ENCODE measurements around the gene KDM4B.

Gene KDM4B

DNA sequence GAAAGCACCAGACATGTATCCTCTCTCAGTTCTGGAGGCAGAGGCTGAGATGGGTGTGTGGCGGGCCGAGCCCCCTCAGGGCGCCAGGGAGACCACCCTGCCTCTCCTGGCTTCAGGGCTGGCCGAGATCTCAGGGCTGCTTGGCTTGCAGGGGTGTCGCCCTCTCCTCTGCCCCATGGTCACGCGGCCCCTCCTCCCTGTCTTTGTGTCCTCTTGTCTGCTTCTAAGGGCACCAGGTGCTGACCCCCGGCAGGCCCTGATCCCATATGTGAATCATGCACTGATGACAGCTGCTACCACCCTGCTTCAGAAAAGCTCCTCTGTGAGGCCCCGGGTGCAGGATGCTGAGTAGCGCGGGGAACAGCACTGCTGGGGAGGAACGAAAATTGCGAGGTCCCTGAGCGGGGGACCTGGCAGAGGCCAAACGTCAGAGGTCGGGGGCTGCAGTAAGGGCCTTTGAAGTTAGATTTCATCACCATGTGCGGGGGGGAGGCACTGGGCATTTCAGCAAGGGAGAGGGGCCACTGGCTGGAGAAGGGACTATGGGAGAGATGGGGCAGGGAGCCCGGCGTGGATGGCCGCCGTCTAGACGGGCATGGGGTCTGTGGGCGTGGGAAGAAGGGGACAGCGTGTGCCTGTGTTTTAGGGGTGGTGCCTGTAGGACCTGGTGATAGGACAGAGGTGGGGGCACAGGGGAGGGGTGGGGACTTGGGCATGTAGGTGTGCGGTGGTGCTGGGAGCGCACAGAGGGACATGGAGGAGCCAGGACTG is 125.2 kb downstream of the KDM4B start:
- DNase-seq: no peak

DNA sequence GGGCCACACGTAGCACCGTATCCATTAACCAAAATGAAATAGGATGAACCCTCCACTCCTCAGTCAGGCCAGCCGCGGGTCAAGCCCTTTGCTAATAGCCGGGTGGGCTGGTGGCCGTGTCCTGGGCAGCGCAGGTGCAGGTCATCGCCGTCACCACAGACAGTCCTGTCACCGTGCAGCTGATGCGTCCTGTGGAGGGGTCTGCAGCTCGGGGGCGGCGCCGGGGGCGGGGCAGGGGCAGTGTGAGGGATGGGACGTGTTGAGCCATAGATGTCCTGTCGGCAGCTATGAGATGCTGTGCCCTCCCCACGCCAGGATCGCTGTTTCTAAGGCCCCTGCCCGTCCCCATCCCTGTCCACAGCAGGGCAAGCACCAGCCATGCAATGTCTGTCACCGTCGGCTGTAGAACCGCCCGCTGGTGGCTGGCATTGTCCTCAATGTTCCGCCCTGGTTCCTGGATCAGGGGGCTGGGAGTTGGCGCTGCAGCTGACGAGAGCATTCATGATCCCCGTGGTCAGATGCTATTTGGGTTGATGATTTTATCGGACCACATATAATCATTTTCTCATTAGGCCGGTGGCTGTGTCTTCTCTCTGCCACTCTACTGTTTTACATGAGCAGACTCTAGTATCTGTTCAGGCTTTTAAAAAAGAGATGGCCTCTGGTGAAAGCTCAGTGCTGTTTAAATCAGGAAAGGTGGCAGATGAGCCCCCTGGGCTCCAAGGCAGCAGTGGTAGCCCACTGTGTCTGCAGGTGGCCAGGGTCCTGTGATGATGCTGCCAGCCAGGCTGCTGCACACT is 126.1 kb downstream of the KDM4B start:
- no peak for DNase-seq

DNA sequence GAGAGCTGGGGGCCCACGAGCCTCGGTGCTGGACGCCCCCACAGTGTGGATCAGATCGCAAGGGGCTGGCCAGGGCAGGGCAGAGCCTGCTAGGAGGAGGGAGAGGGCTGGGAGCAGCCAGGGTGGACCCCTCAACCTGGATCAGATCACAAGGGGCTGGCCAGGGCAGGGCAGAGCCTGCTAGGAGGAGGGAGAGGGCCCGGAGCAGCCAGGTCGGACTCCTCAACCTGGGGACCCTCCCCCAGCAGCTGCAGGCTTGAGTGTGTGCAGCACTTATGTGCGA is 126.6 kb downstream of the KDM4B start:
- no peak for DNase-seq

DNA sequence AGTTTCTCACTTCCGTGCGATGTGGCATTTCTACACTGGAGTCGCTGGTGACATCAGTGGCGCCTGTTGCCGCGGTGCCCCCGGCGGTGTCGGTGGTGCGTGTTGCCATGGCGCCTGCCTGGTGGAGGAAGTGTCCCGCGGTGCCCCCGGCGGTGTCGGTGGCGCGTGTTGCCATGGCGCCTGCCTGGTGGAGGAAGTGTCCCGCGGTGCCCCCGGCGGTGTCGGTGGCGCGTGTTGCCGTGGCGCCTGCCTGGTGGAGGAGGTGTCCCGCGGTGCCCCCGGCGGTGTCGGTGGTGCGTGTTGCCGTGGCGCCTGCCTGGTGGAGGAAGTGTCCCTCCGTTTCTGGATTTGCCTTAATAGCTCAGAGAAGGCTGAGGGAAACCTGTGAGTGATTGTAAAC is 127.6 kb downstream of the KDM4B start:
- DNase-seq: no peak

DNA sequence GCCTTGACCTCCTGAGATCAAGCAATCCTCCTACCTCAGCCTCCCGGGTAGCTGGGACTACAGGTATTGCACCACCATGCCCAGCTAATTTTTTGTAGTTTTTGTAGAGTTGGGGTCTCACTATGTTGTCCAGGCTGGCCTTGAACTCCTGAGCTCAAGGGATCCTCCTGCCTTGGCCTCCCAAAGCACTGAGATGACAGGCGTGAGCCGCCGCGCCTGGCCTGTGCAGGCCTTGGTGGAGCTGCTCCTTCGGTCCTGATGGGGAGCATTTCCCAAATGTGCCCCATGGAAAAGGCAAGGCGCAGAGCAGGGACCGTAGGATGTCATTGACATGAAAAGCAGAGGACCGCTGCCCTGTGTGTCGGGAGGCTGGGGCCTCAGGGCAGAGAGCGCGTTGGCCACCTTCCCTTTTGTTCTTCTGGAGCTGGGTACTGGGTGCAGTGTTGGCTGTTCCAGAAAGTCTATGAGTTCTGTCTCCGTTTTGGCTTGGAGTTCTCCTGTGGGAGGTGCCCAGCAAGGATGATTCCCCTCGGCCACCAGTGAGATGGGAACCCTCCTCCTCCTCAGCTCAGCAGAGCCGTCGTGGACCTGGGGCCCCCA is 128.5 kb downstream of the KDM4B start:
- no peak for DNase-seq

DNA sequence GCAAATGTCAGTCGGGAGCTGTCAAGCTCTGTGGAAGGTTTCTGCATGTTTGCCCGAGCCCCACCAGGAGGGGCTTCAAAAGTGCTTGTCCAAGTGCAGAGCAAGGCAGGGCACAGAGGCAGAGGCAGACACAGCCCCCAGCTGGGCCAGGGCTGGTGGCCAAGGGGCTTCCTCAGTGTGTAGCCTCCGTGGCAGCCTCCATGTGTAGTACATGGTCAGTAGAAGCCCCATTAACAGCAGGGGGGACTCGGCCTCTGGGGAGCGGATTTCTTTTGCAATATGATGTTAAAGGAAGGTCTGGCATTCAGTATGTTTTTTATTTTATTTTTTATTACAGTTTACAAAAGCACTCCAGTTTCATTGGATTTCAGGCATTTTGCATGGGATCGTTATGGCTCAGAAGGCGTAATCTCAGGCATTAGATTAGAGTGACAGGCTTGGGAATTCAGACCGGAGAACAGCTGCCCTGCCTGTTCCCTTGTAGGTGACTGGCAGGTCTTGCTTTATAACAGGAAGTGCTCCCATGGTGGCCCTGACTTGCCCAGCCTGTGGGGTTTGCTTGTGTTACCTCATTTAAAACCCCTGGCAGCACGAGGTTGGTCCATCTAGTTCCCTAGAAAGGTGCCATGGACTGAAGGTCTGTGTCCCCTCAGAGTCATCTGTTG is 129.2 kb downstream of the KDM4B start:
- no peak for DNase-seq

DNA sequence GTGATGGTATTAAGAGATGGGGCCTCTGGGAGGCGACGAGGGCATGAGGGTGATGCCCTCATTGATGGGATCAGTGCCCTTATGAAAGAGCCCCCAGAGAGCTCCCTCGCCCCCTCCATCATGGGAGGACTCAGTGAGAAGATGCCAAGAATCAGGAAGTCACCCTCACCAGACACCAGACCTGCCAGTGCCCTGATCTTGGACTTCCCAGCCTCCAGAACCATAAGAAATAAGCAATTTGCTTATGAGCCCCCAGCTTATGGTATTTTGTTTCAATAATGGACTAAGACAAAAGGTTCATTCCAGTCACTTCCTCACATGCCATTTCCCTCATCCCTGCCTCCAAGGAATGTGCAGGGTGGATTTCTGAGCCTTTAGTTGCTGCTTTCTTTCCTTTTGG is 129.7 kb downstream of the KDM4B start:
- DNase-seq: no peak

DNA sequence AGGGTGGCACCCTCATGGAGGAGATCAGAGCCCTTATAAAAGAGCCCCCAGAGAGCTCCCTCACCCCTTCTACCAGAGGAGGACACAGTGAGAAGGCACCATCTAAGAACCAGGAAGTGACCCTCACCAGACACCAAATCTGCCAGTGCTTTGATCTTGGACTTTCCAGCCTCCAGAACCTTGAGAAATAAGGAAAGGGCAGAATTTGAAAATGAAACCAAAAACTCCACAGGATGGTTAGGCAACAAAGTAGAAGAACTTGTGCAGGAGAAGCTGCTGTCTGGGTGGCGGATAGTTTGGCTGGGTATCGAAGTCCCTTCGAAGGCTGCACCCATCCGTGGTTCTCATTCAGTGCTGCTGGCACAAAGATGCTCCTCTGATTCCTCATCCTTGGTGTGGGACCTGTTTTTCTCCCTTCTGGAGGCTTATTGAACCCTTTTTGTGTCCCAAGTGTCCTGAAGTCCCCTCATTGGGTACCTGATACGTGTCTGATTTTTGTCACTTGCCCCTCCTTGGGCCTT is 130.8 kb downstream of the KDM4B start:
- DNase-seq: no peak

DNA sequence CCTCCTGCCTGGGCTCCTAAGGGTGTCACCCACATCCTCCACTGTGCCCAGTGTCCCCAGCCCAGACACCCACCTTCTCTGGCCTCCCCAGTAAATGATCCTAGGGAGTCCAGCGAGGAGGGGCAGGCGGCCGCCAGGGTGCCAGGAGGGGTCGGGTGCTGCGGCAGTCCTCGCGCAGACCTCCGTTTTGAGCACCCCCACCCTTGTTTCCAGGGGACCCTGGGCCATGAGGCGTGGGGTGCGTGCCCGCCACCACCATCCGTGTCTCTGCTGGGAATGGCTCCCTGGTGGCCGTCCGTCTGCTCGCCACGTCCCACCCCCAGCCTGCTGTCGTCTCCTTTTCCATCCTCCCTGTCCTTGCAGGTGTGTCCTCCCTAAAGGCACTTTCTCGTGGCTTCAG is 133.0 kb downstream of the KDM4B start:
- DNase-seq: no peak

DNA sequence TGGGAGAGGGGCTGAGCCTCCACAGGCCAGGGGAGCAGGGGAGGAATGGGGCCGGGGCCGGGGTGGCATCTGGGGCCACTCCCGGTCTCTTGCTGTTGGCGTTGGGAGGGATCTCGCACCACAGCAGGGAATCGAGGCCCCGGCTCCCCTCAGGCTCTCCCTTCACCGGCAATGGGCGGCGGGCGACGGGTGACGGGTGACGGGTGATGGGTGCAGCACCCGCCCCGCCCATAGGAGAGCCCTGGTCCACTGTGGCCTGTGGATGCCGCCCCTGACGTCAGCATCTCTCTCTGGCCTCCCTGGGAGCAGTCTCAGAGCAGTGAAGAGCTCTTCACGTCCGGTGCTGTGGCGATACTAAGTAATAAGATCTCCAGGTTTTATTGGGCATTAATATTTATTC is 133.6 kb downstream of the KDM4B start:
- DNase-seq: no peak

DNA sequence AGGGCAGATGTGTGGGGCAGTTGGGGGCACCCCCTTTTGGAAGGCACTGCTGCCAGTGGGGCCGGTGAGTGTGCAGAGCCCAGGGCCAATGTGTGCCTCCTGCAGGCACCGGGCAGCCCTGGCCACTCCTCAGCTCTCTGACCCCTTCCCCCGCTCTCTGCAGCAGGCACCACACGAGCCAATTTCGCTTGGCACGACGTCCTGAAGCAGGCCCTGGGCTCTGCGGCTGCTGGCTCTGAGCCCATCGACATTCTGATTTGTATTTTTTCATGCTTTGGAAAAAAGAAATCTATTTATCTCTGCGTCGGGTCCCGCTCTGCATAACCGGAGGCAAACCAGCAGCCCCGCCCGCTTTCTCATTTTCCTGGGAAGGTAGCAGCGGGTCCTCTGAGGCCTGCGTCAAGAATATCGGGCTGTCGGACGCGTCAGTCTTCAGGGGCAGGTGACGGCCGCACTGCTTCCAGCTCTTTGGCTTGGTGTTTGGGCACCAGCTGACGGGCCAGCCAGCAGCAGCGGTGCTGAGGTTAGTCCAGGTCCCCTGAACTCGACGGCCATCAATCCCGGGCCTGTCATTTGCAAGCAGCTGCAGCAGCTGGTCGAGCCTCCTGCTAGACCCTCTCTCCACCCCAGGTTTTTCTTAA is 134.3 kb downstream of the KDM4B start:
- DNase-seq: no peak

DNA sequence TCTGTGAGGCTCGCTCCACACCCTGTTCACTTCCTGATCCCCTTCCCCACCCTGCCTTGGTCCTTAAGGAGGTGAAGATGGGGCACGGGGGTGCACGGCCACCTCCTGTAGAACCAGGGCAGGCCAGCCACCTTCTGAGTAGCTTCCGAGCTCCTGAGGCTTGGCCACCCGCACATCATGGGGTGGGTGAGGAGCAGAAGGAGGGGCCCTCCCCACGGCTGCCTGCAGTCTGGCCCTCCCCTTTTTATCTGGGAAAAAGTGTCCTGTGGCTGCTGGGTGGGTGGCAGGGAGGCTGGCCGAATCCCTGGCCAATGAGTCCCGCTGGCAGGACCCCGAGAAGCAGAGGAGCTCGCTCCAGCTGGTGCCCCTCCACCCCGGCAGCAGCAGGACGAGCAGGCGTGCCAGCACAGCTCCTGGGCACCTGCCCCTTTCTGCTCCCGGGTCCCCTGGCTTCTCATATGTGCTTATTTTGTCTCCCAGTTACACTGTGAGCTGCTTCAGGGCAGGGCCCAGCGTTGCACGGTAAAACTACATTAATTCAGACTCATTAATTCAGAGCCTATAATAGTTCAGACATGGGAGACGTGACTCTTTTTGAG is 135.0 kb downstream of the KDM4B start:
- no peak for DNase-seq

DNA sequence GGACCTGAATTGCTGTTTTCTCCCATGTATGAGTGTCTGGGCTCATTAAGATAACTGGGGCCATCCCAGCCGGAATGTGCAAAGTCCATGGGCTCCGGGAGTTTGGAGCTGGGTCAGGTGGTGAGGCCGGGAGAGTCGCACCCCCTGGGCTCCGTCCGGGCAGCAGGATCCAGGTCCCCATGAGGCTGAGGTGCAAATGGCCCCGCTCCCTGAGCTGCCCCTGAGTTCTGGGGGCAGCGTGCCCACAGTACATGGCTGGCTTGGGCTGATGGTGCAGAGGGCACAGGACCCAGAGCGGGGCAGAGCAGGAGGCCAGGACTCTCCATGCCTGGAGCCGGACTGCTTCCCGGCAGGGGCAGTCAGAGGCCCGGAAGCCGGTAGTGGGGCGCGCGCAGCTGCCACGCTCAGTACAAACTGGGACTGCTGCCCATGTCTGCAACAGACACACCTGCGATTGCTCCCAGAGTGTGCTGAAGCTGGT is 136.0 kb downstream of the KDM4B start:
- no peak for DNase-seq

DNA sequence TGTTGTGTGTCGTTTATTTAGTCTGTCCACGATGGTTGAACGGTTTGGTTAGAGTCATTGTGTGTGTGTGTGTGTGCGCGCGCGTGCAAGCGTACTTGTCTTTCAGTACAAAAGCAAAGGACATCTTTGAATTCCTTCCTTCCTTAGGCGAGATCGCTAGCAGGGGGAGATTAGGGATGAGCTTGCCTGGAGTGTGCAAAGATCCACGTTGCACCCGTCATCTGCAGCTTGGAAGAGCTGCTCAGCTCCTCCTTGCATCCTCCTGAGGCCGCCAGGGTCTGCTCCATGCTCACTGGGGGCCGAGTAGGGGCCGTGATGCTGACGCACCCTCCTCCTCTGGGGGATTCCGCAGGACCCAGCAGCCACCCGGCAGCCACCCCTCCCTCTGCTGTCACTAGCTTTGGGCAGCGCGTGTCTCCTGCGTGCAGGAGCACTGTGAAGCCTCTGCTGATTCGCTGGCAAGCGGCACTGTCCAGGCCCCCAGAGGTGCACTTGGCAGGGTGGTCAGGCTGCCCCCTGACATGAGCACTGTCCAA is 137.3 kb downstream of the KDM4B start:
- no peak for DNase-seq

DNA sequence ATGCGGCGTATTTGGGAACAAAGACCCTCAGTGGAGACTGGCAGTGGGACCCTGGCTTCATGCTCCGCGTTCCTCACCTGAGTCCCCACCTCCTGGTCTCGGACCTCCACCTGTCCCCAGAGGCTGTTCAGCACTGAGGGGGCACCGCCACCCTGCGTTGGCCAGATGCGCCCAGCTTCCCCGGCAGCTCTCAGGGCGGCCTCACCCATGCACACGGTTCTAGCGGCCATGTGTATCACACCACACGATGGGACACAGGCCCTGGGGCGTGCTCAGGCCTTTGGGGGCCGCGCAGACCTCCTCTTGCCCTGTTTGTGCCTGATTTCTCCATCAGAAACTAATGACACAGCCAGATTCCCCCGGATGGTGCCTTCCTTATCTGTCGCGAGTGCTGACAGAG is 138.1 kb downstream of the KDM4B start:
- no peak for DNase-seq

DNA sequence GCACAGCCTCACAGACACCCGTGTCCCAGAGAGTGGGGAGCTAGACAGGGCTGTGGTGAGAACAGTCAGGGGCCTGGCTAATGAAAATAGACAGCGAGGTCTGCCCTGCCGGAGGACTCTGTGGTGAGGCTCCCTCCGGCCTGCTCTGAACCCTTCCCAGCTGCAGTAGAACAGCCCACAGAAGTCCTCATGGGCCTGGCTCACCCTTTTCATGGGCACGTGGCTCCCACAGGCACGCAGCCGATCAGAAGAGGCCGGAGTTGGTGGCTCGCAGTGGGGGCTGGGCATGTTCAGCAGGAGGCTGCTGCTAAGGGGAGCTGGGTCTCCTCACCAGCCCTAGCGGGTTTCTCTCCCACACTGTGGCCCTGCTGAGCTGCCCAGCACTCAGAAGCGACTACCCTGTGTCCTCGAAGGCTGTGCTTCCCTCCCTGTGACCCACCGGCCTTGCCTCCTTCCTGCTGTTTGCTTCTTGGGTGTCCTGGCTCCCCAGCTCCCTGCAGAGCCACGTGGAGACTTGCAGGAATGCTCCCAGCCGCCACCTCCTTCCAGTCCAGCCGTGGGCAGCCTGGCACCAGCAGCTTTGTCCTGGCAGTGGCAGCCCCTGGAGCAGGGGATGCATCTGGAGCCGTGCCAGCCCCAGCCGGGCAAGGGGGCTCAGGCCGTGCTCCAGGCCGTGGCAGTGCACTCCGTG is 138.7 kb downstream of the KDM4B start:
- DNase-seq: no peak

DNA sequence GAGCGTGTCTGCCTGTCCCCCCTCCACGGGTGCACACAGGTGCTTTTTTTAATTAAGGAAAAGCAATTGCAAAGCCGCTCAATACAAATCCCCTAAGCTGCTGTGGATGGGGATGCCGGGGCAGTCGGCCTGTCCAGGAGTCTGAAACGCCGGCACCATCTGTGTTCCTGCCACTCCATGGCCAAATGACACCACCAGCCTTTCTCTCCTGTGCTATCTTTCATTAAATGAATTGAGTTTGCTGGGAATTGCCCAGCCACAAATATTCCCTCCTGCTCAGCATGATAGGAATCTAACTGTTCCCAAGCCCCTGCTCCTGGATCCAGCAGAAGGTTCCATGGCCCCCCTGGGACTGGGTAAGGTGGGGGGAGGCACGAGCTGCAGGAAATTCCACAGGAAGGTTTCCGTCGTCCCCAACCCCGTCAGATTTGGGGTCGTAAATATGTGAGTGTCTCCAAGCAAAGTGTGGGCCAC is 139.2 kb downstream of the KDM4B start:
- no peak for DNase-seq

DNA sequence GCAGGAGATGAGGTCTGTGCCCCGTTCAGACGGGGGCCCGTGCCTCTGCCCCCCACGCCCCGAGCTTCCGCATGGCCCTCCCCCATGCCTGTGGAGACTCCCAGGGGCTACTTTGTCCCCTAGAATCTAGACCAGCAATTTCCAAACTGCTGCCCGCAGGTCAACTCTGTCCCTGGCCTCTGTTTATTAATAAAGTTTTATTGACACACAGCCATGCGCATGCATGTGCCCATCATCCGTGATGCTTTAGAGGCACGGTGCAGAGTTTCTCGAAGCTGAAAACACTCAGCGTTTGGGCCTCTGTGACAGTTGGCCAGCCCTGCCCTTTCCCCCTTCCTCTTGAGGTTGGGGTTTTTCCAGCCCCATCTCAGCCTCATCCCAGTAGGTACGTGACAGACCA is 140.0 kb downstream of the KDM4B start:
- no peak for DNase-seq

DNA sequence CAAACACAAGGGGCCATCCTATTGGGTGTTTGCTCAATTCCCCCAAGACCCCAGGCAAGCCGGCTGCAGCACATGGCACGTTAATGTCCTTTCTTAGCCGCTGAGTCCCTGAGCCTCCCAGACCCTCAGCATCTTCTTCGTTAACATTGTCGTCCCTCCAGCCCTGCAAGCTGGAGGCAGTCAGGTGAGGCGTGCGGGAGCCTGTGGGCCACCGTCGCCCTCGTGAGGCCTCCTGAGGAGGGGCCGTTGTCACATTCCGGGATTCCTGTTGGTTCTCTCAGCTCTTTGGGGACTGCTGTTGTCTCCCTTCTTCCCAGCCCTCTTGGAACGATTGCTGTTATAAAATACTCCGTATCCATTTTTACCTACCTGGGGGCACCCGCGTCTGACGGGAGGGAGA is 140.6 kb downstream of the KDM4B start:
- no peak for DNase-seq

DNA sequence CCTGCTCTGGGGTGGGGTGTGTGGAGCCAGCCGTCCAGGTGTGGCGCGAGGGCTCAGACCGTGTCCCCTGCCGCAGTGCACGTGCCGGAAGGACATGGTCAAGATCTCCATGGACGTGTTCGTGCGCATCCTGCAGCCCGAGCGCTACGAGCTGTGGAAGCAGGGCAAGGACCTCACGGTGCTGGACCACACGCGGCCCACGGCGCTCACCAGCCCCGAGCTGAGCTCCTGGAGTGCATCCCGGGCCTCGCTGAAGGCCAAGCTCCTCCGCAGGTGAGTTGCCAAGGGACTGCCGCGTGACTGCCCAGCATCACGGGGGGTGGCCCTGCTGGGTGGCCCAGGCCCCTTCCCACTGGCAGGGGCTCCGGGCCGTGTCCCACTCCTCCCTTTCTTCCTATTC is 141.6 kb downstream of the KDM4B start:
- no peak for DNase-seq

DNA sequence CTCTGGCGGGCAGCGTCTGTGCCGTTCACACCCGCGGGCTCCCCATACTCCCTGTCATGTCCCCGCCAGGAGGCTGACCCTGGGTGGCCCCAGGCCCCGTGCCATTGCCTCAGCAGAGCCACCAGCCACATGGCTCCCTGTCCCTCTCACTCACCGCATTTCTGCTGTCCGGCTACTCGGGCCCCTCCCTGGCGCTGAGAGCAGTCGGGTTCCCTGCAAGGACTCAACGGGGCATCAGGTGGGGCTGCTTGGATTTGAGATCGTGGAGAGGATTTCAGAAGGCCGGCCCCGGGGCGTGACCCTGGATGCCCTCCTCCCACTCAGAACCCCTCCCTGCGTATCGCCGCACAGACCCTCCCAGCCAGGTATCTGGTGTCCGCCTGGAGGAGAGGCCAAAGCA is 142.1 kb downstream of the KDM4B start:
- DNase-seq: no peak

Data from activated effector memory CD4-positive, alpha-beta T cell treated with Interleukin-2 at 50 U/mL for 16 hours (primary cell).